H9 (cell line): ENCODE measurements around the gene EDN1. TPM values are rescaled to one million over a fixed set of nuclear protein-coding genes. Genes with fewer than 3 reads are reported as not detected.

Experiments used
- DNase-seq: peaks from one replicate; pipeline ENCODE4 v3.0.0-alpha.2; 2017
- H2AFZ ChIP-seq: one replicate; pipeline ENCODE4 v1.6.1; 2013; ENCODE audit warnings: mild to moderate bottlenecking, low read length, control low read depth, moderate library complexity
- H2AK5ac ChIP-seq: 2 replicates; pipeline ENCODE4 v1.6.1; 2013; ENCODE audit warnings: low read length, control low read depth, mixed read lengths; ENCODE audit not compliant: insufficient read length
- H2BK120ac ChIP-seq: one replicate; pipeline ENCODE4 v1.6.1; 2013; ENCODE audit warnings: low read depth, mild to moderate bottlenecking, low read length, control low read depth, inconsistent platforms; ENCODE audit not compliant: poor library complexity, severe bottlenecking
- H2BK12ac ChIP-seq: 2 replicates; pipeline ENCODE4 v1.6.1; 2013; ENCODE audit warnings: low read length, control low read depth, mixed read lengths, low read depth; ENCODE audit not compliant: insufficient read length
- H2BK15ac ChIP-seq: 2 replicates; pipeline ENCODE4 v1.6.1; 2013; ENCODE audit warnings: low read depth, low read length, control low read depth
- H2BK20ac ChIP-seq: one replicate; pipeline ENCODE4 v1.6.1; 2013; ENCODE audit warnings: low read depth, mild to moderate bottlenecking, low read length, control low read depth, inconsistent platforms; ENCODE audit not compliant: poor library complexity, severe bottlenecking
- H2BK5ac ChIP-seq: 2 replicates; pipeline ENCODE4 v1.6.1; 2013; ENCODE audit warnings: low read length, control low read depth, mixed read lengths; ENCODE audit not compliant: insufficient read length
- H3K14ac ChIP-seq: 2 replicates; pipeline ENCODE4 v1.6.1; 2013; ENCODE audit warnings: low read length, control low read depth; ENCODE audit not compliant: insufficient read depth
- H3K18ac ChIP-seq: 2 replicates; pipeline ENCODE4 v1.6.1; 2013; ENCODE audit warnings: low read depth, mild to moderate bottlenecking, mixed read lengths, low read length, control low read depth; ENCODE audit not compliant: insufficient read length
- H3K23ac ChIP-seq: 2 replicates; pipeline ENCODE4 v1.6.1; 2013; ENCODE audit warnings: low read length, control low read depth, mixed read lengths, low read depth; ENCODE audit not compliant: insufficient read length
- H3K23me2 ChIP-seq: 2 replicates; pipeline ENCODE4 v1.6.1; 2013; ENCODE audit warnings: low read depth, mild to moderate bottlenecking, mixed read lengths, low read length, control low read depth; ENCODE audit not compliant: insufficient read length, poor library complexity, severe bottlenecking
- H3K27ac ChIP-seq: 2 replicates; pipeline ENCODE4 v1.5.1; 2013; ENCODE audit warnings: low read length, control low read depth, mixed read lengths, low read depth; ENCODE audit not compliant: insufficient read length
- H3K27me3 ChIP-seq: 2 replicates; pipeline ENCODE4 v1.6.1; 2013; ENCODE audit warnings: low read length, control low read depth, inconsistent platforms; ENCODE audit not compliant: insufficient read depth
- H3K4ac ChIP-seq: 2 replicates; pipeline ENCODE4 v1.6.1; 2013; ENCODE audit warnings: low read depth, mild to moderate bottlenecking, control low read depth, inconsistent platforms, low read length, moderate library complexity
- H3K4me1 ChIP-seq: 2 replicates; pipeline ENCODE4 v1.6.1; 2013; ENCODE audit warnings: low read length, control low read depth, inconsistent platforms; ENCODE audit not compliant: insufficient read depth
- H3K4me2 ChIP-seq: 2 replicates; pipeline ENCODE4 v1.6.1; 2013; ENCODE audit warnings: low read length, control low read depth, mixed read lengths; ENCODE audit not compliant: insufficient read length, insufficient read depth
- H3K56ac ChIP-seq: 2 replicates; pipeline ENCODE4 v1.6.1; 2013; ENCODE audit warnings: low read depth, mild to moderate bottlenecking, mixed read lengths, low read length, control low read depth; ENCODE audit not compliant: insufficient read length
- H3K79me1 ChIP-seq: 2 replicates; pipeline ENCODE4 v1.6.1; 2013; ENCODE audit warnings: low read depth, mild to moderate bottlenecking, moderate library complexity, low read length, control low read depth, inconsistent platforms; ENCODE audit not compliant: insufficient read depth, poor library complexity, severe bottlenecking
- H3K79me2 ChIP-seq: 2 replicates; pipeline ENCODE4 v1.6.1; 2013; ENCODE audit warnings: low read length, control low read depth, inconsistent platforms; ENCODE audit not compliant: insufficient read depth
- H3K9ac ChIP-seq: 2 replicates; pipeline ENCODE4 v1.6.1; 2013; ENCODE audit warnings: low read length, control low read depth, mixed read lengths; ENCODE audit not compliant: insufficient read length; ENCODE audit errors: extremely low read depth
- H3K9me3 ChIP-seq: one replicate; pipeline ENCODE4 v1.6.1; 2013; ENCODE audit warnings: low read depth, low read length, inconsistent platforms; ENCODE audit not compliant: control insufficient read depth
- H3T11ph ChIP-seq: one replicate; pipeline ENCODE4 v1.6.1; 2013; ENCODE audit warnings: mild to moderate bottlenecking, low read length, control low read depth, inconsistent platforms
- H4K20me1 ChIP-seq: one replicate; pipeline ENCODE4 v1.6.1; 2013; ENCODE audit not compliant: control insufficient read depth, insufficient read length, insufficient read depth
- H4K5ac ChIP-seq: 2 replicates; pipeline ENCODE4 v1.6.1; 2013; ENCODE audit warnings: low read depth, mild to moderate bottlenecking, mixed read lengths, low read length, control low read depth; ENCODE audit not compliant: insufficient read length
- H4K8ac ChIP-seq: replicated peaks from 2 replicates; pipeline ENCODE4 v1.6.1; 2013; ENCODE audit warnings: low read length, control low read depth, mixed read lengths, low read depth; ENCODE audit not compliant: insufficient read length
- H4K91ac ChIP-seq: 2 replicates; pipeline ENCODE4 v1.6.1; 2013; ENCODE audit warnings: low read depth, mild to moderate bottlenecking, moderate library complexity, mixed read lengths, low read length, control low read depth; ENCODE audit not compliant: insufficient read length
- H3K27ac Mint-ChIP-seq, 3 experiments: 2 replicates in 2 of 3; 3 replicates in 1 of 3; pipeline ENCODE4 v1.8.0; 2020 to 2021; ENCODE audit warnings: mixed read lengths in 3 of 3, mild to moderate bottlenecking in 1 of 3, moderate library complexity in 1 of 3
- H3K27me3 Mint-ChIP-seq: 2 replicates; pipeline ENCODE4 v1.8.0; 2021; ENCODE audit warnings: low read depth, mild to moderate bottlenecking, moderate library complexity, mixed read lengths
- H3K36me3 Mint-ChIP-seq, 3 experiments: 2 replicates in 2 of 3; 3 replicates in 1 of 3; pipeline ENCODE4 v1.8.0; 2020 to 2021; ENCODE audit warnings: low read depth in 3 of 3, mixed read lengths in 3 of 3; ENCODE audit not compliant: insufficient read depth in 1 of 3
- H3K4me1 Mint-ChIP-seq, 2 experiments: 2 replicates each; pipeline ENCODE4 v1.8.0; 2020; ENCODE audit warnings: mixed read lengths in 2 of 2
- H3K4me3 Mint-ChIP-seq, 2 experiments: 2 replicates in 1 of 2; 3 replicates in 1 of 2; pipeline ENCODE4 v1.8.0; 2020 to 2021; ENCODE audit warnings: mild to moderate bottlenecking in 2 of 2, mixed read lengths in 2 of 2, moderate library complexity in 1 of 2
- H3K9me3 Mint-ChIP-seq, 2 experiments: 2 replicates in 1 of 2; 3 replicates in 1 of 2; pipeline ENCODE4 v1.8.0; 2020; ENCODE audit warnings: mild to moderate bottlenecking in 2 of 2, mixed read lengths in 2 of 2, moderate library complexity in 1 of 2
- WGBS: extraction: QIAGEN DNeasy Blood & Tissue Kit; methylation state at CpG from one replicate; pipeline ENCODE4 v1.1.7; 2013; ENCODE audit warnings: missing lambda C conversion rate, low lambda C conversion rate, mixed read lengths; ENCODE audit not compliant: insufficient read length; ENCODE audit errors: extremely low coverage; 5-methylcytosine and 5-hydroxymethylcytosine counted together
- total RNA-seq: library from RNA; stranded (reverse); gene quantifications from 2 replicates; pipeline ENCODE4 v1.2.1, GENCODE V29; 2021
- TF ChIP-seq, protein P1 (sequence below): fragments of 200-600 bp; sonication (generic); conservative IDR thresholded peaks from 3 replicates; pipeline ENCODE4 v1.8.0; 2021; ENCODE audit warnings: antibody characterized with exemption, mild to moderate bottlenecking

EDN1 gene
- total RNA-seq, 1 experiment from 2014 or later = 2.1 TPM

- no peaks in the 10 kb centered on the region for H3K79me2 ChIP-seq
- Mint-ChIP-seq H3K36me3 (peaks cover 0 to 4% (median 2%) of the 10 kb centered on the region in 3 experiments; a peak in 3 of 7 replicates), H3K4me1 (peaks cover 0 to 5% of the 10 kb centered on the region in 2 experiments; a peak in 2 of 4 replicates), H3K4me3 (no peak overlapping the region), H3K27me3 (peaks cover 2% of the 10 kb centered on the region; the same call in 1 of the 2 replicates), H3K9me3 (peaks cover 2 to 4% of the 10 kb centered on the region in 2 experiments), H3K27ac (no peak overlapping the region)
- no peak for DNase-seq
- no peak overlapping the region for H3T11ph ChIP-seq
- H4K91ac ChIP-seq = no peak overlapping the region
- H2BK20ac ChIP-seq = no peak overlapping the region
- H3K4ac ChIP-seq = no peak overlapping the region
- H2AK5ac ChIP-seq = no peak overlapping the region
- no peak overlapping the region for H2AFZ ChIP-seq
- no peak overlapping the region for H3K9ac ChIP-seq
- TF ChIP-seq, protein P1, sequence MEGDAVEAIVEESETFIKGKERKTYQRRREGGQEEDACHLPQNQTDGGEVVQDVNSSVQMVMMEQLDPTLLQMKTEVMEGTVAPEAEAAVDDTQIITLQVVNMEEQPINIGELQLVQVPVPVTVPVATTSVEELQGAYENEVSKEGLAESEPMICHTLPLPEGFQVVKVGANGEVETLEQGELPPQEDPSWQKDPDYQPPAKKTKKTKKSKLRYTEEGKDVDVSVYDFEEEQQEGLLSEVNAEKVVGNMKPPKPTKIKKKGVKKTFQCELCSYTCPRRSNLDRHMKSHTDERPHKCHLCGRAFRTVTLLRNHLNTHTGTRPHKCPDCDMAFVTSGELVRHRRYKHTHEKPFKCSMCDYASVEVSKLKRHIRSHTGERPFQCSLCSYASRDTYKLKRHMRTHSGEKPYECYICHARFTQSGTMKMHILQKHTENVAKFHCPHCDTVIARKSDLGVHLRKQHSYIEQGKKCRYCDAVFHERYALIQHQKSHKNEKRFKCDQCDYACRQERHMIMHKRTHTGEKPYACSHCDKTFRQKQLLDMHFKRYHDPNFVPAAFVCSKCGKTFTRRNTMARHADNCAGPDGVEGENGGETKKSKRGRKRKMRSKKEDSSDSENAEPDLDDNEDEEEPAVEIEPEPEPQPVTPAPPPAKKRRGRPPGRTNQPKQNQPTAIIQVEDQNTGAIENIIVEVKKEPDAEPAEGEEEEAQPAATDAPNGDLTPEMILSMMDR = no peak
- no peaks in the 10 kb centered on the region for H3K4me1 ChIP-seq
- no peak overlapping the region for H3K14ac ChIP-seq
- no peaks in the 10 kb centered on the region for H3K79me1 ChIP-seq
- H4K8ac ChIP-seq = no peak overlapping the region
- H2BK120ac ChIP-seq = no peak overlapping the region
- H3K4me2 ChIP-seq = no peak overlapping the region
- no peak overlapping the region for H2BK15ac ChIP-seq
- no peak overlapping the region for H4K5ac ChIP-seq
- no peak overlapping the region for H3K27ac ChIP-seq
- H2BK5ac ChIP-seq = no peak overlapping the region
- H3K27me3 ChIP-seq = no peaks in the 10 kb centered on the region
- WGBS = no CpG with 5 or more reads among the region's 2 CpGs
- no peaks in the 10 kb centered on the region for H3K9me3 ChIP-seq
- H3K23me2 ChIP-seq = no peaks in the 10 kb centered on the region
- H2BK12ac ChIP-seq = no peak overlapping the region
- no peak overlapping the region for H3K56ac ChIP-seq
- H3K18ac ChIP-seq = no peak overlapping the region
- no peak overlapping the region for H3K23ac ChIP-seq
- no peaks in the 10 kb centered on the region for H4K20me1 ChIP-seq
These were observed 22.6 kb downstream of the EDN1 start for GRCh38 chr6:12312736-12313135.
